ENCODE measurements around the gene SASH3. TPM values are rescaled to one million over a fixed set of nuclear protein-coding genes. Genes with fewer than 3 reads are reported as not detected.

The SASH3 gene
- total RNA-seq, 1 experiment from 2014 or later: 0.42 TPM

GRCh38 chrX:129769467-129770154 is 10.1 kb upstream of the SASH3 start:
- CTCF ChIA-PET: no interaction called here
- no peak for ATAC-seq
- POLR2A ChIA-PET: no interaction called here

More at GRCh38 chrX:129769467-129770154, 10.1 kb upstream of the SASH3 start:
- Histone ChIP-seq H3K79me2 (ENCODE audit: insufficient read depth, low read length) (no peaks in the 10 kb centered on the region), H3K9ac (ENCODE audit: low read length) (no peak overlapping the region), H3K9me3 (ENCODE audit: control insufficient read depth in 1 of 2, insufficient read depth in 1 of 2, low read depth in 1 of 2, low read length in 2 of 2) (no peaks in the 10 kb centered on the region), H4K20me1 (ENCODE audit: insufficient read depth) (no peaks in the 10 kb centered on the region), H3K27ac (ENCODE audit: low read depth, low read length) (no peak overlapping the region), H3K27me3 (ENCODE audit: insufficient read depth, low read length) (no peaks in the 10 kb centered on the region), H3K4me2 (ENCODE audit: low read length) (no peak overlapping the region), H2AFZ (ENCODE audit: low read depth, low read length, poor library complexity, severe bottlenecking) (no peak overlapping the region), H3K9me2 (ENCODE audit: insufficient read depth) (no peaks in the 10 kb centered on the region), H3K36me3 (ENCODE audit: control insufficient read depth in 1 of 2, insufficient read depth in 2 of 2, low read length in 2 of 2) (no peaks in the 10 kb centered on the region), H3K4me1 (ENCODE audit: control insufficient read depth in 1 of 2, insufficient read depth in 2 of 2, low read length in 2 of 2) (no peaks in the 10 kb centered on the region), H3K4me3 (replicated peaks in 1 of 2; ENCODE audit: low read depth in 1 of 2, low read length in 2 of 2) (no peak overlapping the region)
- BruUV-seq (replicated peaks): no TSS peak
- TF ChIP-seq CTCF (IDR thresholded peaks at IDR 0.05 in 2 of 3, conservative IDR thresholded peaks at IDR 0.05 in 1 of 3; ENCODE audit: borderline replicate concordance in 1 of 3, insufficient read depth in 1 of 3, low read depth in 2 of 3, low read length in 2 of 3): no peak
- no peak for TF ChIP-seq CEBPB (IDR thresholded peaks at IDR 0.05; ENCODE audit: low read depth)
- no peak for TF ChIP-seq CBX3 (IDR thresholded peaks at IDR 0.05; ENCODE audit: low read depth)
- no peak for TF ChIP-seq ELF1 (IDR thresholded peaks at IDR 0.05; ENCODE audit: borderline replicate concordance, low read depth)
- TF ChIP-seq FOSL1 (IDR thresholded peaks at IDR 0.05; ENCODE audit: low read depth): no peak
- intact Hi-C loops (cut with micrococcal nuclease): no loop called here
- DNase-seq (ENCODE audit: low read depth, low spot score): no peak
- RAD21 ChIA-PET (ENCODE audit: low non-redundant PET in 1 of 2, low total read pairs in 2 of 2, uncharacterized antibody in 2 of 2, unreplicated experiment in 2 of 2): no interaction called here

Measured in HCT116 (cell line).